ENCODE data around the gene UPB1.

The UPB1 gene

GRCh38 chr22:24510637-24511625 is 15.8 kb downstream of the UPB1 start:
- peaks cover 13% of the 10 kb centered on the region for H3K4me1 ChIP-seq (ENCODE audit: control insufficient read depth, insufficient read depth, low read length)
- no peak overlapping the region for H3K4me3 ChIP-seq (ENCODE audit: low read depth, low read length)
- H3K27me3 ChIP-seq (ENCODE audit: control insufficient read depth, insufficient read depth, low read length) = no peaks in the 10 kb centered on the region
- no peaks in the 10 kb centered on the region for H3K36me3 ChIP-seq (ENCODE audit: control insufficient read depth, insufficient read depth, low read length)
- H3K9me3 ChIP-seq (ENCODE audit: control insufficient read depth, insufficient read depth, low read length) = no peaks in the 10 kb centered on the region
- H3K9ac ChIP-seq (ENCODE audit: low read depth, low read length) = no peak overlapping the region

DNA sequence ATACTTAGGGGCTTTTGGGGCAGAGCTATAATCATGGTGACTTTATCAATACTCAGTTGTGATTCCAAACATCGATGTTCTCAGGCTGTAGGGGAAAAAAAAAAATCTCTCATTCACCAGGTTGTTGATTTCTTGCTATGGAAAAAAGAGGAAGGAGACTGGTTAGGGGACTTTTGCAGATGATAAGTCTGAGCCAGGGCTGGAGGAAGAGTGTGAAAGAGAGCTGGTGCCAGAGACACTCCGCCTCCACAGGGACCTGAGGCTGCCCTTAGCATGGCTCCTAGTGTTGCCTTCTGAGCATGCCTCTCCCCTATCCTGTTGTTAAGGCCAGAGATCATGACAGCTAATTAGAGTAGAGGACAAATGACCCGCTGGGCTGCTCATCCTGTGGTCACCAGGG is 16.9 kb downstream of the UPB1 start:
- Histone ChIP-seq H3K36me3 (ENCODE audit: control insufficient read depth, insufficient read depth, low read length) (no peaks in the 10 kb centered on the region), H3K9me3 (ENCODE audit: control insufficient read depth, insufficient read depth, low read length) (no peaks in the 10 kb centered on the region), H3K4me1 (ENCODE audit: control insufficient read depth, insufficient read depth, low read length) (peaks cover 4% of the 10 kb centered on the region), H3K27me3 (ENCODE audit: control insufficient read depth, insufficient read depth, low read length) (no peaks in the 10 kb centered on the region), H3K4me3 (ENCODE audit: low read depth, low read length) (no peak overlapping the region), H3K9ac (ENCODE audit: low read depth, low read length) (no peak overlapping the region)

DNA sequence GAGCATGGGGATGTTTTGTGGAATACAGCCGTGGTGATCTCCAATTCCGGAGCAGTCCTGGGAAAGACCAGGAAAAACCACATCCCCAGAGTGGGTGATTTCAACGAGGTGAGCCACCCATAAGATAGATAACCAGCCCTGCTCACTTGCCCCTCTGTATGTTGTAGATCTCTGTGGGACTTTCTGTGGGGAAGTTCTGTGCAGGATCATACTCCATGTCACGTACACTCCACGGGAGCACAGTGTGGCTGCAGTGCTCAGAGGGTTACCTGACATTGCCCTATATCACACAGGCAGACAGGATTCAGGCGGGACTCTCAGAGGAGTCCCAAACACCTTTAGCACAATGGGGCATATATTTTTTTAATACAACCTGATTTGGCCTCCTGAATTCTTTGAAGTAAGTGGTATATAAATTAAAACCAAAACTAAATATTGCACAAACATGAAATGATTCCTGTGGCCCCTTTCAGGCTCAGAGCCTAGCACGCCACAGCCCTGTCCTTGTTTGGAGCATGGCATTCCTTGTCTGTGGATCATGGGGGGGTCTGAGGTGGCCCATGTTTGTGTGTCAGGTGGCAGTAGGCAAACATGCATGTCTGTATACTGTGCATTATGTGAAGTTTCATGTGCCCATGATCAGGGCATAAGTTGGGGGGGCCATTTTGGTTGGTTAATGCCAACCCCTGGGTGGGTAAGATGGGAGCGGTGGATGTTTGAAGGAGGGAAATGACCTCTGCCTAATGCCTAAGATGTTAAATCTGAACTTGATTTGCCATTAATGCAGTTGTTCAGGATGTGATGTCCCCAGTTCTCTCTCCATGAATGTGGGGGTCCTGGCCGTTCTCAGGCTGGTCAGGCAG is 18.5 kb downstream of the UPB1 start:
- Histone ChIP-seq H3K36me3 (ENCODE audit: control insufficient read depth, insufficient read depth, low read length) (no peaks in the 10 kb centered on the region), H3K9me3 (ENCODE audit: control insufficient read depth, insufficient read depth, low read length) (no peaks in the 10 kb centered on the region), H3K27me3 (ENCODE audit: control insufficient read depth, insufficient read depth, low read length) (no peaks in the 10 kb centered on the region), H3K9ac (ENCODE audit: low read depth, low read length) (no peak overlapping the region), H3K4me1 (ENCODE audit: control insufficient read depth, insufficient read depth, low read length) (no peaks in the 10 kb centered on the region), H3K4me3 (ENCODE audit: low read depth, low read length) (no peak overlapping the region)

DNA sequence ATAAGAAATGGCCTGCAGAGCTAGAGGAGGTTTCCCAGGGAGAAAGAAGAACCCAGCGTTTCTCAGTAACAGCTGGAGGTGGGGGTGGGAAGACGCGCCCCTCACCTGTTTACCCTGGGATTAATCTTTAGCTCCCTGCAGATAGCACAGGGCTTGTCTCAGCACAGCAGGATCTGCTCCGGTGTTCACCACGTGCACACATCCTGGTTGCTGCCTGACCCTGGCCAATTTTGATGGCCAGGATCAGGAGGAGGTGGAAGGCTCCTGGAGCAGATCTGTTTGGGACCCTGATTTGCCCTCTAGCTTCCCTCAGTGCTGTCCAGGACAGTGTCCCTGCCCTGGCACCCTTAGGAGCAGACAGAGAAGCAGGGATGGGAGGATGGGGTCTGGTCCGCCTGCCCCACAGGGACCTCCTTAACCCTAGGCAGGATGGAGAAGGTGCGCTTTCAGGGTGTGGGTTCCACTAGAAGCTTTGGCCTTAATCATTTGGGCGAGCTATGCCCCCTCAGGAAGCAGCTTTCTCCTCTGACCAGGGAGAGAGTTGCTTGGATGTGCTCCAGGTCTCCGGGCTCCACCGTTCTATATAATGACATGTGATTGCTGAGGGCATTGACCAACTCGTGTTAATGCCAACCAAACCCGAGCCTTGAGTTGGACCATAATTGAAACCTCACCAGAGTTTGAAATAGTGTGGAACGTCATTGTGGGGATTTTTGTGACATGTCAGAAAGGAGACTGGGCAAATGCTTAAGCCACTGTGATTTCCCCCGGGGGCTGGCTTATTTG is 19.3 kb downstream of the UPB1 start:
- no peak overlapping the region for H3K4me3 ChIP-seq (ENCODE audit: low read depth, low read length)
- H3K4me1 ChIP-seq (ENCODE audit: control insufficient read depth, insufficient read depth, low read length) = no peaks in the 10 kb centered on the region
- no peaks in the 10 kb centered on the region for H3K36me3 ChIP-seq (ENCODE audit: control insufficient read depth, insufficient read depth, low read length)
- no peaks in the 10 kb centered on the region for H3K9me3 ChIP-seq (ENCODE audit: control insufficient read depth, insufficient read depth, low read length)
- no peak overlapping the region for H3K9ac ChIP-seq (ENCODE audit: low read depth, low read length)
- no peaks in the 10 kb centered on the region for H3K27me3 ChIP-seq (ENCODE audit: control insufficient read depth, insufficient read depth, low read length)

GRCh38 chr22:24515027-24515338 is 19.9 kb downstream of the UPB1 start:
- Histone ChIP-seq H3K36me3 (ENCODE audit: control insufficient read depth, insufficient read depth, low read length) (no peaks in the 10 kb centered on the region), H3K9me3 (ENCODE audit: control insufficient read depth, insufficient read depth, low read length) (no peaks in the 10 kb centered on the region), H3K4me3 (ENCODE audit: low read depth, low read length) (no peak overlapping the region), H3K4me1 (ENCODE audit: control insufficient read depth, insufficient read depth, low read length) (no peaks in the 10 kb centered on the region), H3K27me3 (ENCODE audit: control insufficient read depth, insufficient read depth, low read length) (no peaks in the 10 kb centered on the region), H3K9ac (ENCODE audit: low read depth, low read length) (no peak overlapping the region)

DNA sequence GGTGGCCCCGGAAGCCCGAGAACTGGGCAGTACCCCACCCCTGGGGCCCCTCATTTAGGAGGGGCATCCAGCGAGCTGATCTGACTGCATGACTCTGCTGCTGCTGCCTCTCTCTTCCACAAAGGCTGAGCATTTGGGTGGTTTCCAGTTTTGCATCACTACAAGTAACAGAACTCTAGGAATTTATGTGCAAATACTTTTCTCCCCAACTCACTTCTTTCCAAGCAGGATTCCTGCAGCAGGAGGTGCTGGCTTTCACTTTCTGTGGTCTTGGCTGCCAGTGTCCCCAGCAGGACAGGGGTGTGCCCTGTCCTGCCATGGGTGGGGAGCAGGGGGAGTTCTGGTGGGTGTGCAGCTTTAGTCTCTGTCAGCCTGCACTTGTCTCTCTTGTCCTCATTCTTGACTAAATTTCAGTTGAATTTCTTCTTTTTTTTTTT is 21.2 kb downstream of the UPB1 start:
- no peaks in the 10 kb centered on the region for H3K36me3 ChIP-seq (ENCODE audit: control insufficient read depth, insufficient read depth, low read length)
- H3K27me3 ChIP-seq (ENCODE audit: control insufficient read depth, insufficient read depth, low read length) = no peaks in the 10 kb centered on the region
- H3K4me3 ChIP-seq (ENCODE audit: low read depth, low read length) = no peak overlapping the region
- no peaks in the 10 kb centered on the region for H3K4me1 ChIP-seq (ENCODE audit: control insufficient read depth, insufficient read depth, low read length)
- no peak overlapping the region for H3K9ac ChIP-seq (ENCODE audit: low read depth, low read length)
- H3K9me3 ChIP-seq (ENCODE audit: control insufficient read depth, insufficient read depth, low read length) = no peaks in the 10 kb centered on the region

DNA sequence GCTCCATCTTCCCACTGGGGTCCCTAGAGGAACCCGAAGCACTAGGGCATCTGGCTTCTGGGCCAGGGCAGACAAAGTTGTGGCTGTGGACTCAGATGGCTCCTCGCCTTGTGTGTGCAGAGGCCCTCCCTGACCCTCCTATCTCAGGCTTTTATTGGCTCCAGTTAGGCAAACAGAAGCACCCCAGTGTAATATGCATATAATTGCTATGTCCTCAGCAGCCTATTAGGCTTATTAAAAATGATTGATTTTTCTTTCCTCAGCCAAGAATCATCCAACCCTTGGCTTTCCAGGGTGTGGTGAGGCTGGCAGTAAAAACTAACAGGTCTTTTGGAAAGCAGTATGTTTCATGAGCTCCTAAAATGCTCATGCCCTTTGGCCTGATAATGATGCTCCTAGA is 22.3 kb downstream of the UPB1 start:
- H3K27me3 ChIP-seq (ENCODE audit: control insufficient read depth, insufficient read depth, low read length) = no peaks in the 10 kb centered on the region
- no peaks in the 10 kb centered on the region for H3K9me3 ChIP-seq (ENCODE audit: control insufficient read depth, insufficient read depth, low read length)
- no peak overlapping the region for H3K4me3 ChIP-seq (ENCODE audit: low read depth, low read length)
- no peaks in the 10 kb centered on the region for H3K36me3 ChIP-seq (ENCODE audit: control insufficient read depth, insufficient read depth, low read length)
- H3K4me1 ChIP-seq (ENCODE audit: control insufficient read depth, insufficient read depth, low read length) = no peaks in the 10 kb centered on the region
- H3K9ac ChIP-seq (ENCODE audit: low read depth, low read length) = no peak overlapping the region

GRCh38 chr22:24518228-24518627 is 23.1 kb downstream of the UPB1 start:
- H3K4me3 ChIP-seq (ENCODE audit: low read depth, low read length) = no peak overlapping the region
- H3K27me3 ChIP-seq (ENCODE audit: control insufficient read depth, insufficient read depth, low read length) = no peaks in the 10 kb centered on the region
- H3K9me3 ChIP-seq (ENCODE audit: control insufficient read depth, insufficient read depth, low read length) = no peaks in the 10 kb centered on the region
- H3K4me1 ChIP-seq (ENCODE audit: control insufficient read depth, insufficient read depth, low read length) = no peaks in the 10 kb centered on the region
- H3K36me3 ChIP-seq (ENCODE audit: control insufficient read depth, insufficient read depth, low read length) = no peaks in the 10 kb centered on the region
- H3K9ac ChIP-seq (ENCODE audit: low read depth, low read length) = no peak overlapping the region

GRCh38 chr22:24518771-24519485 is 23.8 kb downstream of the UPB1 start:
- H3K4me3 ChIP-seq (ENCODE audit: low read depth, low read length) = no peak overlapping the region
- H3K4me1 ChIP-seq (ENCODE audit: control insufficient read depth, insufficient read depth, low read length) = no peaks in the 10 kb centered on the region
- H3K27me3 ChIP-seq (ENCODE audit: control insufficient read depth, insufficient read depth, low read length) = no peaks in the 10 kb centered on the region
- H3K9me3 ChIP-seq (ENCODE audit: control insufficient read depth, insufficient read depth, low read length) = no peaks in the 10 kb centered on the region
- no peaks in the 10 kb centered on the region for H3K36me3 ChIP-seq (ENCODE audit: control insufficient read depth, insufficient read depth, low read length)
- no peak overlapping the region for H3K9ac ChIP-seq (ENCODE audit: low read depth, low read length)

- Histone ChIP-seq H3K9ac (ENCODE audit: low read depth, low read length) (no peak overlapping the region), H3K9me3 (ENCODE audit: control insufficient read depth, insufficient read depth, low read length) (no peaks in the 10 kb centered on the region), H3K36me3 (ENCODE audit: control insufficient read depth, insufficient read depth, low read length) (no peaks in the 10 kb centered on the region), H3K4me1 (ENCODE audit: control insufficient read depth, insufficient read depth, low read length) (no peaks in the 10 kb centered on the region), H3K27me3 (ENCODE audit: control insufficient read depth, insufficient read depth, low read length) (no peaks in the 10 kb centered on the region), H3K4me3 (ENCODE audit: low read depth, low read length) (no peak overlapping the region)
Observed at GRCh38 chr22:24519496-24519895, 24.4 kb downstream of the UPB1 start.

- Histone ChIP-seq H3K4me3 (ENCODE audit: low read depth, low read length) (no peak overlapping the region), H3K27me3 (ENCODE audit: control insufficient read depth, insufficient read depth, low read length) (no peaks in the 10 kb centered on the region), H3K36me3 (ENCODE audit: control insufficient read depth, insufficient read depth, low read length) (no peaks in the 10 kb centered on the region), H3K9ac (ENCODE audit: low read depth, low read length) (no peak overlapping the region), H3K9me3 (ENCODE audit: control insufficient read depth, insufficient read depth, low read length) (no peaks in the 10 kb centered on the region), H3K4me1 (ENCODE audit: control insufficient read depth, insufficient read depth, low read length) (no peaks in the 10 kb centered on the region)
Observed at GRCh38 chr22:24521791-24522245, 26.7 kb downstream of the UPB1 start.

Data from iPS-15b (cell line).